ENCODE measurements around the gene EIF4E.
"Not testable (repeated sequence)": the region's sequence is repeated elsewhere in the genome, so short reads cannot be mapped to it uniquely, and the experiment has no call there.

Gene EIF4E

GRCh38 chr4:98872120-98872906, 56.6 kb downstream of the EIF4E start:
- not testable (repeated sequence) for DNase-seq

- no peak for DNase-seq
Observed at GRCh38 chr4:98867648-98868047, 61.3 kb downstream of the EIF4E start.

GRCh38 chr4:98865059-98865458, 63.9 kb downstream of the EIF4E start:
- no peak for DNase-seq

GRCh38 chr4:98864560-98864959, 64.4 kb downstream of the EIF4E start:
- no peak for DNase-seq

- no peak for DNase-seq
Observed at GRCh38 chr4:98862371-98862770, 66.6 kb downstream of the EIF4E start.

- DNase-seq = no peak
Observed at GRCh38 chr4:98861100-98861884, 67.6 kb downstream of the EIF4E start.

- no peak for DNase-seq
Observed at GRCh38 chr4:98851806-98852205, 77.1 kb downstream of the EIF4E start.

GRCh38 chr4:98850937-98851336, 78.0 kb downstream of the EIF4E start:
- DNase-seq = no peak

GRCh38 chr4:98848448-98848847, 80.5 kb downstream of the EIF4E start:
- no peak for DNase-seq

- DNase-seq = no peak
Observed at GRCh38 chr4:98845960-98846359, 83.0 kb downstream of the EIF4E start.

- DNase-seq = not testable (repeated sequence)
Observed at GRCh38 chr4:98842917-98843316, 86.0 kb downstream of the EIF4E start.

GRCh38 chr4:98838977-98839618, 89.8 kb downstream of the EIF4E start:
- DNase-seq = no peak

GRCh38 chr4:98838531-98838930, 90.4 kb downstream of the EIF4E start:
- no peak for DNase-seq

- no peak for DNase-seq
Observed at GRCh38 chr4:98833384-98833783, 95.5 kb downstream of the EIF4E start.

GRCh38 chr4:98831036-98831435, 97.9 kb downstream of the EIF4E start:
- not testable (repeated sequence) for DNase-seq

Measured in activated effector memory CD4-positive, alpha-beta T cell treated with Interleukin-2 at 50 U/mL for 16 hours (primary cell).